Stimulated activated CD8-positive, alpha-beta memory T cell treated with anti-CD3 and anti-CD28 coated beads, Interleukin-2, amount 100 ng/mL, for 1 hour (primary cell): Measurements from ENCODE around the gene NUMB.

ENCODE experiments used
- DNase-seq, 2 donors: peaks; one replicate each; pipeline ENCODE4 v3.0.0-alpha.2; 2020; ENCODE audit warnings: low read depth in 2 of 2

Gene NUMB

GRCh38 chr14:73289729-73290128, 168.6 kb downstream of the NUMB start:
- no peak for DNase-seq

- no peak for DNase-seq
Observed at GRCh38 chr14:73289308-73289707, 169.0 kb downstream of the NUMB start.

GRCh38 chr14:73287071-73287470, 171.3 kb downstream of the NUMB start:
- DNase-seq: no peak

- DNase-seq: no peak
Observed at GRCh38 chr14:73286598-73286997, 171.7 kb downstream of the NUMB start.

GRCh38 chr14:73285979-73286378, 172.4 kb downstream of the NUMB start:
- no peak for DNase-seq

- DNase-seq: no peak
Observed at GRCh38 chr14:73283608-73284379, 174.6 kb downstream of the NUMB start.

GRCh38 chr14:73280903-73281302, 177.4 kb downstream of the NUMB start:
- DNase-seq: no peak

GRCh38 chr14:73277376-73277775, 181.0 kb downstream of the NUMB start:
- no peak for DNase-seq

- no peak for DNase-seq
Observed at GRCh38 chr14:73276836-73277235, 181.5 kb downstream of the NUMB start.

GRCh38 chr14:73273799-73274198, 184.5 kb downstream of the NUMB start:
- no peak for DNase-seq

GRCh38 chr14:73272393-73272792, 186.0 kb downstream of the NUMB start:
- no peak for DNase-seq

GRCh38 chr14:73269729-73270531, 188.4 kb downstream of the NUMB start:
- DNase-seq: no peak

- DNase-seq: no peak
Observed at GRCh38 chr14:73267474-73267873, 190.9 kb downstream of the NUMB start.

- no peak for DNase-seq
Observed at GRCh38 chr14:73266317-73266716, 192.0 kb downstream of the NUMB start.

- DNase-seq: no peak
Observed at GRCh38 chr14:73265721-73266046, 192.7 kb downstream of the NUMB start.

GRCh38 chr14:73264885-73265720, 193.2 kb downstream of the NUMB start:
- no peak for DNase-seq

- no peak for DNase-seq
Observed at GRCh38 chr14:73264080-73264884, 194.1 kb downstream of the NUMB start.

- DNase-seq: no peak
Observed at GRCh38 chr14:73263606-73264005, 194.7 kb downstream of the NUMB start.

GRCh38 chr14:73262427-73263183, 195.7 kb downstream of the NUMB start:
- no peak for DNase-seq

GRCh38 chr14:73261520-73262426, 196.6 kb downstream of the NUMB start:
- no peak for DNase-seq
